K562 (cell line): ENCODE data around the gene GAB2. TPM values are rescaled to one million over a fixed set of nuclear protein-coding genes. Genes with fewer than 3 reads are reported as not detected.
A peak's percentile ranks its signal among the peaks of the same experiment; 100 is the strongest.

ENCODE experiments used
- ARID4B ChIP-seq: sonication (generic); formaldehyde crosslinking; IDR thresholded peaks from 2 replicates; pipeline ENCODE4 v1.8.0; 2022; ENCODE audit warnings: mild to moderate bottlenecking, missing genetic modification reagents
- FOS ChIP-seq: IDR thresholded peaks from 3 replicates; pipeline ENCODE4 v1.6.1; 2011; ENCODE audit not compliant: insufficient read length; ENCODE audit errors: extremely low read depth
- GTF2E2 ChIP-seq: fragments of 200-800 bp; sonication (Bioruptor generic); IDR thresholded peaks from 2 replicates; pipeline ENCODE4 v1.6.1; 2016; ENCODE audit warnings: missing genetic modification characterization, missing compliant biosample characterization
- LEF1 ChIP-seq: fragments of 450-650 bp; IDR thresholded peaks from 2 replicates; pipeline ENCODE4 v1.6.1; 2016; ENCODE audit warnings: mild to moderate bottlenecking
- MIER1 ChIP-seq: fragments of 450-650 bp; IDR thresholded peaks from 2 replicates; pipeline ENCODE4 v1.6.1; 2016; ENCODE audit warnings: antibody characterized with exemption, mild to moderate bottlenecking, low read depth
- MNT ChIP-seq, 2 experiments: fragments of 450-650 bp; conservative IDR thresholded peaks; 2 replicates each; pipeline ENCODE4 v1.6.1; 2017; ENCODE audit warnings: mild to moderate bottlenecking in 2 of 2, moderate library complexity in 2 of 2
- RNF2 ChIP-seq: sonication (generic); IDR thresholded peaks from 2 replicates; pipeline ENCODE4 v1.6.1; 2016
- THRA ChIP-seq: fragments of 450-650 bp; IDR thresholded peaks from 2 replicates; pipeline ENCODE4 v1.6.1; 2017; ENCODE audit warnings: mild to moderate bottlenecking, moderate library complexity
- TOE1 ChIP-seq, 2 experiments: fragments of 450-650 bp in 1 of 2; sonication (generic) in 1 of 2; formaldehyde crosslinking in 1 of 2; IDR thresholded peaks; 2 replicates each; pipeline versions ENCODE4 v1.7.1 to v1.8.0; 2016 to 2022; ENCODE audit warnings: borderline replicate concordance in 2 of 2, mild to moderate bottlenecking in 2 of 2, antibody characterized with exemption in 1 of 2, inconsistent platforms in 1 of 2, low read depth in 1 of 2, missing genetic modification reagents in 1 of 2, moderate library complexity in 1 of 2
- TSC22D4 ChIP-seq: fragments of 450-650 bp; IDR thresholded peaks from 2 replicates; pipeline ENCODE4 v1.6.1; 2016; ENCODE audit warnings: missing genetic modification characterization, missing biosample characterization, control low read depth
- ZC3H4 ChIP-seq: sonication (generic); formaldehyde crosslinking; IDR thresholded peaks from 2 replicates; pipeline ENCODE4 v1.9.0; 2021; ENCODE audit warnings: missing genetic modification reagents, borderline replicate concordance
- ZFP1 ChIP-seq: fragments of 450-650 bp; formaldehyde crosslinking; IDR thresholded peaks from 2 replicates; pipeline ENCODE4 v1.4.0; 2020; ENCODE audit warnings: mild to moderate bottlenecking, mixed read lengths
- ZFP30 ChIP-seq: fragments of 250-450 bp; sonication (Bioruptor Pico); IDR thresholded peaks from 2 replicates; pipeline ENCODE4 v1.8.0; 2022; ENCODE audit warnings: moderate library complexity, mild to moderate bottlenecking, inconsistent platforms, borderline replicate concordance
- ZNF354B ChIP-seq: fragments of 250-450 bp; sonication (Bioruptor Pico); IDR thresholded peaks from 2 replicates; pipeline ENCODE4 v1.4.0; 2020
- ZNF436 ChIP-seq: fragments of 250-450, 450-650 bp; sonication (Bioruptor Pico); formaldehyde crosslinking; IDR thresholded peaks from 2 replicates; pipeline ENCODE4 v1.7.0; 2020; ENCODE audit warnings: mild to moderate bottlenecking
- ZNF586 ChIP-seq: fragments of 450-650 bp; formaldehyde crosslinking; conservative IDR thresholded peaks from 2 replicates; pipeline ENCODE4 v1.4.0; 2020; ENCODE audit warnings: mild to moderate bottlenecking, moderate library complexity
- ZNF764 ChIP-seq: fragments of 250-450 bp; sonication (Bioruptor Pico); IDR thresholded peaks from 2 replicates; pipeline ENCODE4 v1.4.0; 2020; ENCODE audit warnings: low read depth, mild to moderate bottlenecking, moderate library complexity
- polyA plus RNA-seq, 8 experiments: library from polyadenylated mRNA; depleted of rRNA in 4 of 8; stranded (reverse) in 5 of 8; unstranded in 3 of 8; fragments of >200 nt; fragmentation: Nextera tagmentation in 2 of 8; fragmentation: Illumina TruSeq in 1 of 8; extraction: Ambion mirVana in 2 of 8; extraction: Trizol in 1 of 8; gene quantifications; 2 replicates each; pipeline versions ENCODE4 v1.2.1 to v1.2.3, GENCODE V29; 2011 to 2014; ENCODE audit warnings: inconsistent platforms in 1 of 8, missing spikeins in 1 of 8
- total RNA-seq, 7 experiments: library from RNA; depleted of rRNA in 6 of 7; stranded (reverse); fragments of >200 nt in 6 of 7; fragmentation: Illumina TruSeq in 2 of 7; extraction: Trizol in 2 of 7; gene quantifications; 2 replicates each; pipeline versions ENCODE4 v1.2.1 to v1.2.3, GENCODE V29; 2011 to 2021; ENCODE audit warnings: low replicate concordance in 1 of 7
- TF ChIP-seq, protein P1 (sequence below): IDR thresholded peaks from 2 replicates; pipeline ENCODE4 v1.6.1; 2016; ENCODE audit warnings: missing genetic modification characterization, missing compliant biosample characterization
- TF ChIP-seq, protein P2 (sequence below): fragments of 250-450 bp; sonication (Bioruptor Pico); IDR thresholded peaks from 2 replicates; pipeline ENCODE4 v1.8.0; 2022; ENCODE audit warnings: moderate library complexity, mild to moderate bottlenecking, inconsistent platforms

GAB2 gene
- total and polyA plus RNA-seq, 9 of the 15 experiments (the other 6 are each of a cell fraction or from before 2014, with no cell fraction given): 2.3 to 35.2 (median 16.1) TPM

GRCh38 chr11:78414321-78415051 is 3.1 kb downstream of the GAB2 start (continued):
- TF ChIP-seq THRA (no peak), ZFP1 (no peak), GTF2E2 (tag) (no peak), ZNF764 (no peak), ZNF586 (CRISPR knock-in tag) (no peak), ZNF436 (CRISPR knock-in tag) (no peak), MNT (conservative IDR thresholded peaks at IDR 0.05) (0 out of 4 replicates have a peak, but pooled peaks have one; percentile 14 to 33), ZFP30 (CRISPR knock-in tag) (no peak), RNF2 (no peak), ZC3H4 (CRISPR knock-in tag) (no peak), ARID4B (CRISPR knock-in tag) (no peak), LEF1 (no peak), MIER1 (0 out of 2 replicates have a peak, but pooled peaks have one; percentile 33), FOS (no peak), ZNF354B (no peak), TOE1 (IDR thresholded peaks at IDR 0.05; ENCODE audit: borderline replicate concordance) (no peak), TOE1 (CRISPR knock-in tag; IDR thresholded peaks at IDR 0.05; ENCODE audit: borderline replicate concordance, low read depth) (no peak), TSC22D4 (no peak)
- TF ChIP-seq, protein P1, sequence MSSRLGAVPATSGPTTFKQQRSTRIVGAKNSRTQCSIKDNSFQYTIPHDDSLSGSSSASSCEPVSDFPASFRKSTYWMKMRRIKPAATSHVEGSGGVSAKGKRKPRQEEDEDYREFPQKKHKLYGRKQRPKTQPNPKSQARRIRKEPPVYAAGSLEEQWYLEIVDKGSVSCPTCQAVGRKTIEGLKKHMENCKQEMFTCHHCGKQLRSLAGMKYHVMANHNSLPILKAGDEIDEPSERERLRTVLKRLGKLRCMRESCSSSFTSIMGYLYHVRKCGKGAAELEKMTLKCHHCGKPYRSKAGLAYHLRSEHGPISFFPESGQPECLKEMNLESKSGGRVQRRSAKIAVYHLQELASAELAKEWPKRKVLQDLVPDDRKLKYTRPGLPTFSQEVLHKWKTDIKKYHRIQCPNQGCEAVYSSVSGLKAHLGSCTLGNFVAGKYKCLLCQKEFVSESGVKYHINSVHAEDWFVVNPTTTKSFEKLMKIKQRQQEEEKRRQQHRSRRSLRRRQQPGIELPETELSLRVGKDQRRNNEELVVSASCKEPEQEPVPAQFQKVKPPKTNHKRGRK: no peak
- TF ChIP-seq, protein P2, sequence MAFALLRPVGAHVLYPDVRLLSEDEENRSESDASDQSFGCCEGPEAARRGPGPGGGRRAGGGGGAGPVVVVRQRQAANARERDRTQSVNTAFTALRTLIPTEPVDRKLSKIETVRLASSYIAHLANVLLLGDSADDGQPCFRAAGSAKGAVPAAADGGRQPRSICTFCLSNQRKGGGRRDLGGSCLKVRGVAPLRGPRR (CRISPR knock-in tag): no peak
